B cell (primary cell): ENCODE results near the gene REL. TPM values are rescaled to one million over a fixed set of nuclear protein-coding genes. Genes with fewer than 3 reads are reported as not detected.

Source experiments
- ATAC-seq: fragments of 200-7000 bp; cut with Tn5 transposase; one replicate; pipeline ENCODE4 v1.10.0; 2021; ENCODE audit warnings: low read depth, mild to moderate bottlenecking, moderate number of reproducible peaks, moderate library complexity
- CTCF ChIA-PET: fragments of 350-600 bp; sonication (Branson Sonifier 250); formaldehyde crosslinking; loops from one replicate; lab custom pipeline; 2021; ENCODE audit warnings: antibody characterized with exemption, inconsistent platforms; lab: Charles Lee
- POLR2A ChIA-PET: fragments of 350-600 bp; sonication (Branson Sonifier 250); formaldehyde crosslinking; loops from one replicate; lab custom pipeline; 2021; ENCODE audit warnings: antibody characterized with exemption; lab: Charles Lee
- DNase-seq: peaks from one replicate; pipeline ENCODE4 v3.0.0; 2013
- H2AFZ ChIP-seq: 2 replicates; pipeline ENCODE4 v1.6.1; 2012; ENCODE audit warnings: mild to moderate bottlenecking, low read depth, low read length; ENCODE audit not compliant: insufficient read depth, poor library complexity, severe bottlenecking
- H3K27ac ChIP-seq, 2 donors: 1 replicate in 1 of 2; 2 replicates in 1 of 2; pipeline ENCODE4 v1.5.1; 2012 to 2013; ENCODE audit warnings: low read length in 2 of 2, mild to moderate bottlenecking in 2 of 2, moderate library complexity in 1 of 2
- H3K27me3 ChIP-seq, 4 experiments: fragments of 200-600 bp in 1 of 4; sonication (generic) in 1 of 4; replicated peaks in 1 of 4; 1 replicate in 2 of 4; 2 replicates in 2 of 4; pipeline versions ENCODE4 v1.6.1 to v1.7.0; 2013 to 2016; ENCODE audit warnings: low read length in 3 of 4, mild to moderate bottlenecking in 2 of 4, mixed read lengths in 1 of 4, moderate library complexity in 1 of 4; ENCODE audit not compliant: insufficient read depth in 4 of 4, control insufficient read depth in 3 of 4; ENCODE audit errors: control extremely low read depth in 1 of 4
- H3K36me3 ChIP-seq, 2 experiments: replicated peaks in 1 of 2; 1 replicate in 1 of 2; 2 replicates in 1 of 2; pipeline versions ENCODE4 v1.6.1 to v1.7.1; 2013; ENCODE audit warnings: low read length in 1 of 2; ENCODE audit not compliant: insufficient read depth in 2 of 2, control insufficient read depth in 1 of 2; ENCODE audit errors: control extremely low read depth in 1 of 2, extremely low read depth in 1 of 2
- H3K4me1 ChIP-seq, 2 donors: fragments of 200-600 bp in 1 of 2; sonication (generic) in 1 of 2; 1 replicate in 1 of 2; 2 replicates in 1 of 2; pipeline versions ENCODE4 v1.5.1 to v1.6.1; 2013 to 2017; ENCODE audit warnings: low read length in 2 of 2; ENCODE audit not compliant: control insufficient read depth in 2 of 2, insufficient read depth in 2 of 2
- H3K4me2 ChIP-seq: replicated peaks from 2 replicates; pipeline ENCODE3; 2012; ENCODE audit warnings: mild to moderate bottlenecking, low read depth, low read length; ENCODE audit not compliant: poor library complexity, severe bottlenecking
- H3K4me3 ChIP-seq, 5 experiments: fragments of 200-600 bp in 1 of 5; sonication (generic) in 1 of 5; 1 replicate in 3 of 5; 2 replicates in 2 of 5; pipeline versions ENCODE4 v1.5.1 to v1.7.0; 2011 to 2016; ENCODE audit warnings: low read length in 4 of 5, mild to moderate bottlenecking in 4 of 5, low read depth in 2 of 5, control low read depth in 1 of 5, moderate library complexity in 1 of 5; ENCODE audit not compliant: insufficient read depth in 1 of 5; ENCODE audit errors: control extremely low read depth in 1 of 5, extremely low read depth in 1 of 5
- H3K79me2 ChIP-seq: fragments of 200-600 bp; sonication (generic); one replicate; pipeline ENCODE4 v1.6.0; 2016; ENCODE audit warnings: low read length; ENCODE audit not compliant: control insufficient read depth, insufficient read depth
- H3K9ac ChIP-seq: fragments of 200-600 bp; sonication (generic); 2 replicates; pipeline ENCODE4 v1.6.1; 2017; ENCODE audit warnings: mild to moderate bottlenecking, low read length, moderate library complexity
- H3K9me3 ChIP-seq, 3 donors: one replicate each; pipeline versions ENCODE4 v1.6.1 to v1.7.1; 2013; ENCODE audit warnings: low read length in 2 of 3; ENCODE audit not compliant: control insufficient read depth in 2 of 3, insufficient read depth in 1 of 3; ENCODE audit errors: control extremely low read depth in 1 of 3
- H4K20me1 ChIP-seq: 2 replicates; pipeline ENCODE4 v1.6.0; 2012; ENCODE audit warnings: mild to moderate bottlenecking, low read length; ENCODE audit not compliant: insufficient read depth, control insufficient read depth, poor library complexity, severe bottlenecking
- H3K27ac Mint-ChIP-seq: one replicate; pipeline ENCODE4 v1.8.0; 2021; ENCODE audit warnings: mixed read lengths
- H3K27me3 Mint-ChIP-seq: one replicate; pipeline ENCODE4 v1.8.0; 2021; ENCODE audit warnings: mixed read lengths
- H3K4me1 Mint-ChIP-seq: one replicate; pipeline ENCODE4 v1.8.0; 2021; ENCODE audit warnings: mixed read lengths
- H3K4me3 Mint-ChIP-seq: one replicate; pipeline ENCODE4 v1.8.0; 2021; ENCODE audit warnings: mixed read lengths
- H3K9me3 Mint-ChIP-seq: one replicate; pipeline ENCODE4 v1.8.0; 2022; ENCODE audit warnings: mixed read lengths; ENCODE audit not compliant: insufficient read depth
- EZH2 ChIP-seq: IDR thresholded peaks from 2 replicates; pipeline ENCODE4 v1.6.1; 2012; ENCODE audit warnings: borderline replicate concordance, low read depth, mild to moderate bottlenecking, moderate library complexity, low read length; ENCODE audit not compliant: insufficient read depth, poor library complexity, severe bottlenecking
- WGBS: methylation state at CpG from one replicate; pipeline ENCODE4 v1.1.5; 2013; ENCODE audit warnings: missing lambda C conversion rate; ENCODE audit not compliant: insufficient coverage; 5-methylcytosine and 5-hydroxymethylcytosine counted together
- intact Hi-C: fragments of 100-400 bp; cut with micrococcal nuclease; formaldehyde crosslinking; loops from one replicate; pipeline ENCODE4 v1.10.0; 2022
- polyA plus RNA-seq: library from polyadenylated mRNA; depleted of rRNA; stranded (reverse); fragments of >200 nt; gene quantifications from 2 replicates; pipeline ENCODE4 v1.2.3, GENCODE V29; 2012
- total RNA-seq, 2 donors: library from RNA; stranded (reverse); fragments of 120-200 nt in 1 of 2; gene quantifications; 1 replicate in 1 of 2; 2 replicates in 1 of 2; pipeline versions ENCODE4 v1.2.3 to v1.2.4, GENCODE V29; 2013 to 2022
- TF ChIP-seq, protein P1 (sequence below): fragments of 200-600 bp; IDR thresholded peaks from one replicate; pipeline ENCODE4 v1.8.0; 2022; ENCODE audit warnings: antibody characterized with exemption, mild to moderate bottlenecking

Gene REL
- total and polyA plus RNA-seq, 2 donors (not counting 1 experiment from before 2014, with no cell fraction given) = 27.9 to 283 TPM

DNA sequence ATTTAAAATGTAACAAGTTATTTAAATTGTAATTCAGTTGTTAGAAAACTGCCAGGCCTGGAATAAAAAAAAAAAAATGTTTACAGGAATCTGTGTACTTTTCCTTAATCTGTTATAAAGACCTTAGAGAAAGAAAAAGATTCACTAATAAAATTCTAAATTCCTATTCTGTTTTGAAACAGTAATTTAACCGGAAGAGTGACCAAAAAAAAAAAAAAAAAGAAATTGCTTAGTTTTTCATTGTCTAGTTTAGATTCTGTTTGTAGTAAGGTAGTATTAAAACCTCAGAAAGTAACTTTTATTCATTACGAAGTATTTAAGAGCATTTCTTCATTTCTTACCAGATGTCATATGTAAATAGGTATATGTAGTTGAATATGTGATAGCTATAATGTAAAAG lies 2.5 kb downstream of the REL start:
- H3K9me3 ChIP-seq = peaks cover 0 to 5% (median 0%) of the 10 kb centered on the region in 3 donors
- peaks cover 75% of the 10 kb centered on the region for H3K79me2 ChIP-seq
- TF ChIP-seq, protein P1, sequence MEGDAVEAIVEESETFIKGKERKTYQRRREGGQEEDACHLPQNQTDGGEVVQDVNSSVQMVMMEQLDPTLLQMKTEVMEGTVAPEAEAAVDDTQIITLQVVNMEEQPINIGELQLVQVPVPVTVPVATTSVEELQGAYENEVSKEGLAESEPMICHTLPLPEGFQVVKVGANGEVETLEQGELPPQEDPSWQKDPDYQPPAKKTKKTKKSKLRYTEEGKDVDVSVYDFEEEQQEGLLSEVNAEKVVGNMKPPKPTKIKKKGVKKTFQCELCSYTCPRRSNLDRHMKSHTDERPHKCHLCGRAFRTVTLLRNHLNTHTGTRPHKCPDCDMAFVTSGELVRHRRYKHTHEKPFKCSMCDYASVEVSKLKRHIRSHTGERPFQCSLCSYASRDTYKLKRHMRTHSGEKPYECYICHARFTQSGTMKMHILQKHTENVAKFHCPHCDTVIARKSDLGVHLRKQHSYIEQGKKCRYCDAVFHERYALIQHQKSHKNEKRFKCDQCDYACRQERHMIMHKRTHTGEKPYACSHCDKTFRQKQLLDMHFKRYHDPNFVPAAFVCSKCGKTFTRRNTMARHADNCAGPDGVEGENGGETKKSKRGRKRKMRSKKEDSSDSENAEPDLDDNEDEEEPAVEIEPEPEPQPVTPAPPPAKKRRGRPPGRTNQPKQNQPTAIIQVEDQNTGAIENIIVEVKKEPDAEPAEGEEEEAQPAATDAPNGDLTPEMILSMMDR = no peak
- TF ChIP-seq EZH2 = no peak
- H3K27ac ChIP-seq = peak overlapping the region in 1 of 2 donors; percentile 100
- peak overlapping the region; percentile 89 for H3K4me2 ChIP-seq
- H3K36me3 ChIP-seq = peaks cover 0 to 8% of the 10 kb centered on the region in 2 experiments
- H3K4me3 ChIP-seq = peak overlapping the region; percentile 84 to 100 (median 100)
- POLR2A ChIA-PET = interaction anchor here (0.7 to 2.8 kb wide), 2 partner anchors 45 to 128 kb away, joined by 3 to 12 read pairs; partner anchors contain the start of gene PAPOLG
- no peaks in the 10 kb centered on the region for H3K27me3 ChIP-seq
- no CpG with 5 or more reads among the region's 2 CpGs for WGBS
- no peak for ATAC-seq
- DNase-seq = no peak
- intact Hi-C loops = loop anchor here (1.0 to 10.0 kb wide), 10 partner anchors 15 to 878 kb away; partner anchors contain the start of genes BCL11A and USP34
- peak overlapping the region; percentile 97 for H3K9ac ChIP-seq
- Mint-ChIP-seq H3K9me3 (no peaks in the 10 kb centered on the region), H3K4me3 (peak overlapping the region; percentile 100), H3K27me3 (no peaks in the 10 kb centered on the region), H3K4me1 (peaks cover 44% of the 10 kb centered on the region), H3K27ac (peak overlapping the region; percentile 39)
- H4K20me1 ChIP-seq = peaks cover 44% of the 10 kb centered on the region
- H2AFZ ChIP-seq = no peak overlapping the region
- CTCF ChIA-PET = interaction anchor here (0.5 to 6.7 kb wide), 10 partner anchors 44 to 114 kb away, joined by 3 to 63 read pairs (median 4); no protein-coding TSS in a partner anchor
- H3K4me1 ChIP-seq = peaks cover 34 to 53% of the 10 kb centered on the region in 2 donors

DNA sequence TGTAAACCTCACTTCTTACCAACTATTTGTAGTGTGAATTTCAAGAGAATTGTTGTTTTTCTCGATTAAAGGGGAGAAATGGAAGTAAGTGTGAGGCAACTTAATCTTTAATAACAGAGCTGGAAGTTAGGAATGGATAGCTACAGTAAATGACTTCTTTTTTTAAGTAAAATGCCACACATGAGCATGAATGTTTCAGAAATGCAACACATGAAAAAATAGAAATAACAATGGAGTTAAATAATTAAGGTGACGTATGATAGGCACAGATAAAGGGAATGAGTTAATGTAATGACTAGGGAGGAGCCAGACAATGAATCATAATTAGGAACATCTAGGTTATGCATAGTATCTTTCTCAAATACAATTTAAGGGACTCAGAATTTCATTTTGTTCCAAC lies 3.4 kb downstream of the REL start:
- ChIA-PET CTCF (interaction anchor here (1.0 to 6.7 kb wide), 9 partner anchors 45 to 114 kb away, joined by 3 to 63 read pairs (median 4); no protein-coding TSS in a partner anchor), POLR2A (interaction anchor here (0.6 to 0.9 kb wide), 2 partner anchors 11 to 439 kb away, joined by 4 to 5 read pairs; no protein-coding TSS in a partner anchor)
- Histone ChIP-seq H3K9ac (peak overlapping the region; percentile 56), H2AFZ (no peak overlapping the region), H3K4me3 (peak overlapping the region; percentile 9 to 100 (median 86)), H3K79me2 (peaks cover 83% of the 10 kb centered on the region), H3K9me3 (peaks cover 0 to 1% (median 0%) of the 10 kb centered on the region in 3 donors), H4K20me1 (peaks cover 50% of the 10 kb centered on the region), H3K4me2 (peak overlapping the region; percentile 89), H3K36me3 (peaks cover 0 to 11% of the 10 kb centered on the region in 2 experiments), H3K4me1 (peaks cover 34 to 54% of the 10 kb centered on the region in 2 donors), H3K27me3 (no peaks in the 10 kb centered on the region), H3K27ac (peak overlapping the region; percentile 54 to 79)
- Mint-ChIP-seq H3K27ac (peak overlapping the region; percentile 43), H3K27me3 (no peaks in the 10 kb centered on the region), H3K4me3 (peak overlapping the region; percentile 83), H3K4me1 (peaks cover 46% of the 10 kb centered on the region), H3K9me3 (no peaks in the 10 kb centered on the region)
- DNase-seq (no peak), ATAC-seq (no peak)
- WGBS = no CpG with 5 or more reads among the region's 2 CpGs
- no peak for TF ChIP-seq EZH2
- TF ChIP-seq, protein P1 = no peak
- intact Hi-C loops = loop anchor here (2.0 to 10.0 kb wide), 6 partner anchors 14 to 878 kb away; partner anchors contain the start of genes BCL11A and USP34
